ENCODE measurements around the gene SELENOV. TPM values are rescaled to one million over a fixed set of nuclear protein-coding genes. Genes with fewer than 3 reads are reported as not detected.

Gene SELENOV
- total and polyA plus RNA-seq, 9 donors: 0.08 to 0.48 (median 0.34) TPM; not detected in 3

GRCh38 chr19:39555883-39556282 lies 40.9 kb downstream of the SELENOV start:
- Histone ChIP-seq H3K36me3 (ENCODE audit: control insufficient read depth, insufficient read depth, low read length) (no peaks in the 10 kb centered on the region), H3K27ac (ENCODE audit: low read length) (no peak overlapping the region), H3K4me3 (ENCODE audit: low read length) (no peak overlapping the region), H3K27me3 (ENCODE audit: control insufficient read depth, insufficient read depth, low read length) (peaks cover 3% of the 10 kb centered on the region), H3K4me1 (ENCODE audit: control insufficient read depth, insufficient read depth, low read length) (peaks cover 7% of the 10 kb centered on the region), H3K9me3 (replicated peaks; ENCODE audit: control insufficient read depth, low read depth, low read length) (no peaks in the 10 kb centered on the region)
- 29% methylated on average over 1 of the region's 1 CpG for WGBS (ENCODE audit: insufficient coverage)
- DNase-seq: no peak

GRCh38 chr19:39557811-39558623 lies 43.1 kb downstream of the SELENOV start:
- Histone ChIP-seq H3K4me1 (ENCODE audit: control insufficient read depth, insufficient read depth, low read length) (peaks cover 7% of the 10 kb centered on the region), H3K4me3 (ENCODE audit: low read length) (no peak overlapping the region), H3K36me3 (ENCODE audit: control insufficient read depth, insufficient read depth, low read length) (no peaks in the 10 kb centered on the region), H3K9me3 (replicated peaks; ENCODE audit: control insufficient read depth, low read depth, low read length) (no peaks in the 10 kb centered on the region), H3K27me3 (ENCODE audit: control insufficient read depth, insufficient read depth, low read length) (peaks cover 2% of the 10 kb centered on the region), H3K27ac (ENCODE audit: low read length) (peak overlapping the region; percentile 29)
- no peak for DNase-seq
- WGBS (ENCODE audit: insufficient coverage): 52% methylated on average over 4 of the region's 5 CpGs

GRCh38 chr19:39558624-39559117 lies 43.7 kb downstream of the SELENOV start:
- Histone ChIP-seq H3K27me3 (ENCODE audit: control insufficient read depth, insufficient read depth, low read length) (no peaks in the 10 kb centered on the region), H3K4me1 (ENCODE audit: control insufficient read depth, insufficient read depth, low read length) (peaks cover 7% of the 10 kb centered on the region), H3K9me3 (replicated peaks; ENCODE audit: control insufficient read depth, low read depth, low read length) (no peaks in the 10 kb centered on the region), H3K4me3 (ENCODE audit: low read length) (no peak overlapping the region), H3K36me3 (ENCODE audit: control insufficient read depth, insufficient read depth, low read length) (no peaks in the 10 kb centered on the region), H3K27ac (ENCODE audit: low read length) (no peak overlapping the region)
- DNase-seq: no peak
- 52% methylated on average over 4 of the region's 6 CpGs for WGBS (ENCODE audit: insufficient coverage)

- Histone ChIP-seq H3K4me3 (ENCODE audit: low read length) (no peak overlapping the region), H3K36me3 (ENCODE audit: control insufficient read depth, insufficient read depth, low read length) (no peaks in the 10 kb centered on the region), H3K4me1 (ENCODE audit: control insufficient read depth, insufficient read depth, low read length) (peaks cover 5% of the 10 kb centered on the region), H3K27me3 (ENCODE audit: control insufficient read depth, insufficient read depth, low read length) (no peaks in the 10 kb centered on the region), H3K9me3 (replicated peaks; ENCODE audit: control insufficient read depth, low read depth, low read length) (no peaks in the 10 kb centered on the region), H3K27ac (ENCODE audit: low read length) (no peak overlapping the region)
- 61% methylated on average over 2 of the region's 2 CpGs for WGBS (ENCODE audit: insufficient coverage)
- DNase-seq: no peak
These were observed 48.5 kb downstream of the SELENOV start for GRCh38 chr19:39563408-39563807.

GRCh38 chr19:39566064-39566463 lies 51.1 kb downstream of the SELENOV start:
- Histone ChIP-seq H3K9me3 (replicated peaks; ENCODE audit: control insufficient read depth, low read depth, low read length) (no peaks in the 10 kb centered on the region), H3K27ac (ENCODE audit: low read length) (no peak overlapping the region), H3K27me3 (ENCODE audit: control insufficient read depth, insufficient read depth, low read length) (no peaks in the 10 kb centered on the region), H3K4me3 (ENCODE audit: low read length) (no peak overlapping the region), H3K36me3 (ENCODE audit: control insufficient read depth, insufficient read depth, low read length) (no peaks in the 10 kb centered on the region), H3K4me1 (ENCODE audit: control insufficient read depth, insufficient read depth, low read length) (no peaks in the 10 kb centered on the region)
- no peak for DNase-seq
- WGBS (ENCODE audit: insufficient coverage): no CpG with 5 or more reads among the region's 3 CpGs

GRCh38 chr19:39568604-39569003 lies 53.7 kb downstream of the SELENOV start:
- WGBS (ENCODE audit: insufficient coverage): no CpG with 5 or more reads among the region's 3 CpGs
- no peaks in the 10 kb centered on the region for H3K9me3 ChIP-seq (replicated peaks; ENCODE audit: control insufficient read depth, low read depth, low read length)

More at GRCh38 chr19:39568604-39569003, 53.7 kb downstream of the SELENOV start:
- H3K36me3 ChIP-seq (ENCODE audit: control insufficient read depth, insufficient read depth, low read length): no peaks in the 10 kb centered on the region
- no peak for DNase-seq
- H3K27ac ChIP-seq (ENCODE audit: low read length): no peak overlapping the region
- no peaks in the 10 kb centered on the region for H3K27me3 ChIP-seq (ENCODE audit: control insufficient read depth, insufficient read depth, low read length)
- no peaks in the 10 kb centered on the region for H3K4me1 ChIP-seq (ENCODE audit: control insufficient read depth, insufficient read depth, low read length)
- no peak overlapping the region for H3K4me3 ChIP-seq (ENCODE audit: low read length)

Other genes starting within 250 kb of the SELENOV start
- not detected for gene IFNL2, start 246.7 kb upstream of the SELENOV start, total RNA-seq
- not detected for gene IFNL2, start 246.7 kb upstream of the SELENOV start, polyA plus RNA-seq (ENCODE audit: insufficient read depth in 1 of 8, insufficient read length in 8 of 8, low replicate concordance in 1 of 8)
- not detected for gene IFNL1, start 218.7 kb upstream of the SELENOV start, total RNA-seq
- gene IFNL1, start 218.7 kb upstream of the SELENOV start, polyA plus RNA-seq (ENCODE audit: insufficient read depth in 1 of 8, insufficient read length in 8 of 8, low replicate concordance in 1 of 8): not detected
- gene LRFN1, start 194.3 kb upstream of the SELENOV start, total RNA-seq: 0.31 TPM
- gene LRFN1, start 194.3 kb upstream of the SELENOV start, polyA plus RNA-seq (ENCODE audit: insufficient read depth in 1 of 8, insufficient read length in 8 of 8, low replicate concordance in 1 of 8): 1 to 10 TPM in 4 of 8 donors, under 1 TPM in 4; 0.68 to 1.8 (median 1.0) TPM
- gene GMFG, start 179.1 kb upstream of the SELENOV start, total RNA-seq: 25.8 TPM
- gene GMFG, start 179.1 kb upstream of the SELENOV start, polyA plus RNA-seq (ENCODE audit: insufficient read depth in 1 of 8, insufficient read length in 8 of 8, low replicate concordance in 1 of 8): 10 to 100 TPM; 16.1 to 25.3 (median 18.9) TPM
- 36.6 TPM for gene SAMD4B, start 172.7 kb upstream of the SELENOV start, total RNA-seq
- 10 to 100 TPM; 66.9 to 99.6 (median 84.6) TPM for gene SAMD4B, start 172.7 kb upstream of the SELENOV start, polyA plus RNA-seq (ENCODE audit: insufficient read depth in 1 of 8, insufficient read length in 8 of 8, low replicate concordance in 1 of 8)
- 21.0 TPM for gene PAF1, start 124.0 kb upstream of the SELENOV start, total RNA-seq
- gene PAF1, start 124.0 kb upstream of the SELENOV start, polyA plus RNA-seq (ENCODE audit: insufficient read depth in 1 of 8, insufficient read length in 8 of 8, low replicate concordance in 1 of 8): 10 to 100 TPM; 38.7 to 48.0 (median 41.6) TPM
- gene MED29, start 123.8 kb upstream of the SELENOV start, total RNA-seq: 17.3 TPM
- gene MED29, start 123.8 kb upstream of the SELENOV start, polyA plus RNA-seq (ENCODE audit: insufficient read depth in 1 of 8, insufficient read length in 8 of 8, low replicate concordance in 1 of 8): 10 to 100 TPM; 20.8 to 30.5 (median 26.6) TPM
- gene ZFP36, start 108.3 kb upstream of the SELENOV start, total RNA-seq: 14.2 TPM
- 100 to 1,000 TPM in 3 of 8 donors, 10 to 100 TPM in 5; 26.6 to 143 (median 73.4) TPM for gene ZFP36, start 108.3 kb upstream of the SELENOV start, polyA plus RNA-seq (ENCODE audit: insufficient read depth in 1 of 8, insufficient read length in 8 of 8, low replicate concordance in 1 of 8)
- 21.2 TPM for gene PLEKHG2, start 102.5 kb upstream of the SELENOV start, total RNA-seq
- gene PLEKHG2, start 102.5 kb upstream of the SELENOV start, polyA plus RNA-seq (ENCODE audit: insufficient read depth in 1 of 8, insufficient read length in 8 of 8, low replicate concordance in 1 of 8): 10 to 100 TPM; 33.5 to 65.3 (median 50.1) TPM
- 261 TPM for gene RPS16, start 79.2 kb upstream of the SELENOV start, total RNA-seq
- 1,000 to 10,000 TPM; 1,818 to 2,619 (median 2,073) TPM for gene RPS16, start 79.2 kb upstream of the SELENOV start, polyA plus RNA-seq (ENCODE audit: insufficient read depth in 1 of 8, insufficient read length in 8 of 8, low replicate concordance in 1 of 8)
- 50.0 TPM for gene SUPT5H, start 69.6 kb upstream of the SELENOV start, total RNA-seq
- 100 to 1,000 TPM in 3 of 8 donors, 10 to 100 TPM in 5; 80.4 to 108 (median 99.7) TPM for gene SUPT5H, start 69.6 kb upstream of the SELENOV start, polyA plus RNA-seq (ENCODE audit: insufficient read depth in 1 of 8, insufficient read length in 8 of 8, low replicate concordance in 1 of 8)
- 38.8 TPM for gene TIMM50, start 34.3 kb upstream of the SELENOV start, total RNA-seq
- gene TIMM50, start 34.3 kb upstream of the SELENOV start, polyA plus RNA-seq (ENCODE audit: insufficient read depth in 1 of 8, insufficient read length in 8 of 8, low replicate concordance in 1 of 8): 10 to 100 TPM; 44.2 to 55.3 (median 49.8) TPM
- gene DLL3, start 16.2 kb upstream of the SELENOV start, total RNA-seq: 0.09 TPM
- under 1 TPM in 7 of 8 donors, not detected in 1; 0.14 to 0.27 (median 0.23) TPM for gene DLL3, start 16.2 kb upstream of the SELENOV start, polyA plus RNA-seq (ENCODE audit: insufficient read depth in 1 of 8, insufficient read length in 8 of 8, low replicate concordance in 1 of 8)
- gene EID2B, start 17.7 kb downstream of the SELENOV start, total RNA-seq: 3.2 TPM
- 1 to 10 TPM; 2.2 to 3.0 (median 2.5) TPM for gene EID2B, start 17.7 kb downstream of the SELENOV start, polyA plus RNA-seq (ENCODE audit: insufficient read depth in 1 of 8, insufficient read length in 8 of 8, low replicate concordance in 1 of 8)
- gene EID2, start 25.0 kb downstream of the SELENOV start, total RNA-seq: 7.0 TPM
- 10 to 100 TPM in 6 of 8 donors, 1 to 10 TPM in 2; 9.2 to 13.4 (median 10.5) TPM for gene EID2, start 25.0 kb downstream of the SELENOV start, polyA plus RNA-seq (ENCODE audit: insufficient read depth in 1 of 8, insufficient read length in 8 of 8, low replicate concordance in 1 of 8)
- 0.31 TPM for gene LGALS13, start 87.4 kb downstream of the SELENOV start, total RNA-seq
- not detected for gene LGALS13, start 87.4 kb downstream of the SELENOV start, polyA plus RNA-seq (ENCODE audit: insufficient read depth in 1 of 8, insufficient read length in 8 of 8, low replicate concordance in 1 of 8)
- not detected for gene LGALS16, start 140.8 kb downstream of the SELENOV start, total RNA-seq
- not detected for gene LGALS16, start 140.8 kb downstream of the SELENOV start, polyA plus RNA-seq (ENCODE audit: insufficient read depth in 1 of 8, insufficient read length in 8 of 8, low replicate concordance in 1 of 8)
- 0.13 TPM for gene LGALS14, start 189.3 kb downstream of the SELENOV start, total RNA-seq
- under 1 TPM in 6 of 8 donors, not detected in 2; 0.23 to 0.39 (median 0.35) TPM for gene LGALS14, start 189.3 kb downstream of the SELENOV start, polyA plus RNA-seq (ENCODE audit: insufficient read depth in 1 of 8, insufficient read length in 8 of 8, low replicate concordance in 1 of 8)
- gene CLC, start 222.9 kb downstream of the SELENOV start, total RNA-seq: 1.2 TPM
- 1 to 10 TPM in 6 of 8 donors, under 1 TPM in 2; 0.40 to 4.8 (median 2.4) TPM for gene CLC, start 222.9 kb downstream of the SELENOV start, polyA plus RNA-seq (ENCODE audit: insufficient read depth in 1 of 8, insufficient read length in 8 of 8, low replicate concordance in 1 of 8)